OCI-LY7 (cell line): Measurements from ENCODE around the gene SERPINE1. TPM values are rescaled to one million over a fixed set of nuclear protein-coding genes. Genes with fewer than 3 reads are reported as not detected.
"Not testable (repeated sequence)": the region's sequence is repeated elsewhere in the genome, so short reads cannot be mapped to it uniquely, and the experiment has no call there.

Source experiments
- BruUV-seq: library from RNA; stranded (reverse); fragments of 400-500 nt; replicated peaks from 2 replicates; lab custom pipeline; 2021; lab: Mats Ljungman, UMichigan
- CTCF ChIA-PET: fragments of 300-600 bp; sonication (Branson Sonifier 250); formaldehyde crosslinking; loops from one replicate; lab custom pipeline; 2022; ENCODE audit warnings: antibody characterized with exemption; ENCODE audit not compliant: unreplicated experiment; lab: Charles Lee
- POLR2A ChIA-PET: fragments of 300-600 bp; sonication (Branson Sonifier 250); formaldehyde crosslinking; loops from one replicate; lab custom pipeline; 2022; ENCODE audit warnings: antibody characterized with exemption; lab: Charles Lee
- DNase-seq: peaks from one replicate; pipeline ENCODE4 v3.0.0-alpha.2; 2015; ENCODE audit warnings: low spot score
- H2AFZ ChIP-seq: fragments of 200-600 bp; sonication (generic), shearing (Covaris generic); 2 replicates; pipeline ENCODE4 v1.6.1; 2014; ENCODE audit warnings: mild to moderate bottlenecking, antibody characterized with exemption, low read length, moderate library complexity
- H3K27ac ChIP-seq: fragments of 200-600 bp; sonication (generic); 2 replicates; pipeline ENCODE4 v1.5.1; 2014; ENCODE audit warnings: mixed run types, low read depth, mild to moderate bottlenecking, moderate library complexity, low read length, inconsistent platforms; ENCODE audit not compliant: poor library complexity, severe bottlenecking
- H3K36me3 ChIP-seq: fragments of 200-600 bp; sonication (generic); 2 replicates; pipeline ENCODE4 v1.6.1; 2014; ENCODE audit warnings: mild to moderate bottlenecking, antibody characterized with exemption, low read length, moderate library complexity, mixed read lengths; ENCODE audit not compliant: insufficient read depth
- H3K4me1 ChIP-seq: fragments of 200-600 bp; sonication (generic); 2 replicates; pipeline ENCODE4 v1.5.1; 2014; ENCODE audit warnings: mild to moderate bottlenecking, low read length; ENCODE audit not compliant: insufficient read depth, poor library complexity, severe bottlenecking
- H3K4me2 ChIP-seq: fragments of 200-600 bp; sonication (generic); 2 replicates; pipeline ENCODE4 v1.6.1; 2014; ENCODE audit warnings: mild to moderate bottlenecking, low read length
- H3K4me3 ChIP-seq: fragments of 200-600 bp; sonication (generic); 2 replicates; pipeline ENCODE4 v1.5.1; 2014; ENCODE audit warnings: mild to moderate bottlenecking, low read depth, low read length; ENCODE audit not compliant: poor library complexity, severe bottlenecking
- H3K79me2 ChIP-seq: fragments of 200-600 bp; sonication (generic); 2 replicates; pipeline ENCODE4 v1.6.1; 2016; ENCODE audit warnings: low read depth, mild to moderate bottlenecking, low read length, moderate library complexity, mixed read lengths; ENCODE audit not compliant: insufficient read depth
- H3K9me2 ChIP-seq: fragments of 200-600 bp; sonication (generic); 2 replicates; pipeline ENCODE4 v1.6.1; 2016; ENCODE audit warnings: mild to moderate bottlenecking, low read length, mixed read lengths; ENCODE audit not compliant: insufficient read depth
- H3K9me3 ChIP-seq: fragments of 200-600 bp; sonication (generic); 2 replicates; pipeline ENCODE4 v1.6.1; 2014; ENCODE audit warnings: mild to moderate bottlenecking, mixed run types, low read length, mixed read lengths
- H4K20me1 ChIP-seq: fragments of 200-600 bp; sonication (generic); 2 replicates; pipeline ENCODE4 v1.6.1; 2014; ENCODE audit warnings: mild to moderate bottlenecking, antibody characterized with exemption, low read length, moderate library complexity, mixed read lengths; ENCODE audit not compliant: insufficient read depth
- EZH2phosphoT487 ChIP-seq: fragments of 200-600 bp; sonication (generic); IDR thresholded peaks from 2 replicates; pipeline ENCODE4 v1.6.1; 2018; ENCODE audit warnings: low read depth, borderline replicate concordance, mild to moderate bottlenecking, mixed run types, antibody characterized with exemption, low read length, moderate library complexity, mixed read lengths
- intact Hi-C: fragments of 100-400 bp; cut with micrococcal nuclease; formaldehyde crosslinking; loops from one replicate; pipeline ENCODE4 v1.10.0; 2022; ENCODE audit not compliant: unreplicated experiment
- total RNA-seq, 2 experiments: library from RNA; depleted of rRNA in 1 of 2; stranded (reverse); fragments of >200 nt in 1 of 2; shearing (Covaris generic) in 1 of 2; gene quantifications; 2 replicates each; pipeline ENCODE4 v1.2.3, GENCODE V29; 2014 to 2022
- TF ChIP-seq, protein P1 (sequence below): fragments of 200-600 bp; sonication (generic); conservative IDR thresholded peaks from 2 replicates; pipeline ENCODE4 v1.5.1; 2014; ENCODE audit warnings: mild to moderate bottlenecking, antibody characterized with exemption, low read length, moderate library complexity, mixed read lengths

SERPINE1 gene
- total RNA-seq, 2 experiments from 2014 or later, result 0.42 TPM; not detected in 1

DNA sequence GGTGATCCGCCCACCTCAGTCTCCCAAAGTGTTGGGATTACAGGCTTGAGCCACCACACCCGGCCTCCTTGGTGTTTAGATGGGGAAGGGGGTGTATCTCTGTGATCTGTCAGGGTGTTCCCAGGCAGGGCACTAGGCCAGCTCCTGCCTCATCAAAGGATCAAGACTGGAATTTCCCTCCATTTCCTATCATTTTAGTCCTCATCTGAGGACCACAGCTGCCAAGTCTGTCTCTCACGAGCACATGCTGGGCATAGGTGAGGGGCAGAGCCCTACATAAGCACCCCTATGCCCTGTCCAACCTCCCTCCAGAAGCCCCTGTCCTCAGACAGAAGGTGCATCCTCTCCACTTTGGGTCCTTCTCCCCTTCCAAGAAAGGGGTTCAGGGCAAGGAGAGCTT, 22.1 kb upstream of the SERPINE1 start:
- no peak overlapping the region for H3K4me2 ChIP-seq
- ChIA-PET POLR2A (no interaction called here), CTCF (no interaction called here)
- no peak overlapping the region for H2AFZ ChIP-seq
- H3K9me3 ChIP-seq, result no peaks in the 10 kb centered on the region
- no peaks in the 10 kb centered on the region for H3K9me2 ChIP-seq
- no peaks in the 10 kb centered on the region for H4K20me1 ChIP-seq
- no peaks in the 10 kb centered on the region for H3K79me2 ChIP-seq
- TF ChIP-seq, protein P1, sequence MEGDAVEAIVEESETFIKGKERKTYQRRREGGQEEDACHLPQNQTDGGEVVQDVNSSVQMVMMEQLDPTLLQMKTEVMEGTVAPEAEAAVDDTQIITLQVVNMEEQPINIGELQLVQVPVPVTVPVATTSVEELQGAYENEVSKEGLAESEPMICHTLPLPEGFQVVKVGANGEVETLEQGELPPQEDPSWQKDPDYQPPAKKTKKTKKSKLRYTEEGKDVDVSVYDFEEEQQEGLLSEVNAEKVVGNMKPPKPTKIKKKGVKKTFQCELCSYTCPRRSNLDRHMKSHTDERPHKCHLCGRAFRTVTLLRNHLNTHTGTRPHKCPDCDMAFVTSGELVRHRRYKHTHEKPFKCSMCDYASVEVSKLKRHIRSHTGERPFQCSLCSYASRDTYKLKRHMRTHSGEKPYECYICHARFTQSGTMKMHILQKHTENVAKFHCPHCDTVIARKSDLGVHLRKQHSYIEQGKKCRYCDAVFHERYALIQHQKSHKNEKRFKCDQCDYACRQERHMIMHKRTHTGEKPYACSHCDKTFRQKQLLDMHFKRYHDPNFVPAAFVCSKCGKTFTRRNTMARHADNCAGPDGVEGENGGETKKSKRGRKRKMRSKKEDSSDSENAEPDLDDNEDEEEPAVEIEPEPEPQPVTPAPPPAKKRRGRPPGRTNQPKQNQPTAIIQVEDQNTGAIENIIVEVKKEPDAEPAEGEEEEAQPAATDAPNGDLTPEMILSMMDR, result no peak
- TF ChIP-seq EZH2phosphoT487, result no peak
- no peaks in the 10 kb centered on the region for H3K36me3 ChIP-seq
- BruUV-seq, result no TSS peak
- no peak overlapping the region for H3K4me3 ChIP-seq
- no peaks in the 10 kb centered on the region for H3K4me1 ChIP-seq
- no peak overlapping the region for H3K27ac ChIP-seq
- no peak for DNase-seq
- intact Hi-C loops, result no loop called here

DNA sequence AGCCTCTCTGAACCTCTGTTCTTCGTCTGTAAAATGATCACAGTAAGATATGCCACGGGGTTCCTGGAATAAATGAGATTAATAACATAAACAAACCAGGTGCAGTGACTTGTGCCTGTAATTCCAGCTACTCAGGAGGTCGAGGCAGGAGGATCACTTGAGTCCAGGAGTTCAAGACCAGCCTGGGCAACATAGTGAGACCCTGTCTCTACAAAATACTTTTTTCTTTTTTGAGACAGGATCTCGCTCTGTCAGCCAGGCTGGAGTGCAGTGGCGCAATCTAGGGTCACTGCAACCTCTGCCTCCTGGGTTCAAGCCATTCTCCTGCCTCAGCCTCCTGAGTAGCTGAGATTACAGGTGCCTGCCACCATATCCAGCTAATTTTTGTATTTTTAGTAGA, 21.7 kb upstream of the SERPINE1 start:
- H3K9me3 ChIP-seq, H4K20me1 ChIP-seq, H3K79me2 ChIP-seq, H3K27ac ChIP-seq, H3K36me3 ChIP-seq, H3K4me3 ChIP-seq, H3K9me2 ChIP-seq, H3K4me1 ChIP-seq, DNase-seq, CTCF ChIA-PET, H3K4me2 ChIP-seq, H2AFZ ChIP-seq, POLR2A ChIA-PET, intact Hi-C loops, BruUV-seq: not testable (repeated sequence)

DNA sequence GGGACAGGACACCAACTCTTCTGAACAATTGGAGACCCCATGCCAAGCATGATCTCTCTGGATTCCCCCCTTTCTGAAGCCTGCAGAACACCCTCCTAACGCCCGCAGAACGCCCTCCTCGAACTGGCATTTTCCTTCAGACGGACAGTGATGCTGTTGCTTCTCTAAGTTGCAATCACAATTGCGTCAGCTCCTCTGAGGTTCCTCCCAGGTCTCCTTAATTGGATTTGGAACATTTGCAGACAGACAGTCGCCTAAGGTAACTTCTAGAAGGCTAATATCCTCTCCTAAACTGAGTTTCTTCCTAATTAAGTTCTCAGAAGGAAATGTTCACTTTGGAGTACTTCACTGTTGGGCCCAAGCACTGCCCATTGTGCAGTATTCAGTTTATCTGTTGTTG, 20.5 kb upstream of the SERPINE1 start:
- intact Hi-C loops, result no loop called here
- POLR2A ChIA-PET, result interaction anchor here (0.5 kb wide), 1 partner anchor 1283 kb away, joined by 3 read pairs; no protein-coding TSS in a partner anchor
- Histone ChIP-seq H3K36me3 (no peaks in the 10 kb centered on the region), H3K9me3 (no peaks in the 10 kb centered on the region), H3K4me3 (no peak overlapping the region), H3K4me2 (no peak overlapping the region), H2AFZ (no peak overlapping the region), H3K9me2 (no peaks in the 10 kb centered on the region), H3K79me2 (no peaks in the 10 kb centered on the region), H4K20me1 (no peaks in the 10 kb centered on the region), H3K27ac (no peak overlapping the region), H3K4me1 (no peaks in the 10 kb centered on the region)
- TF ChIP-seq, protein P1, result no peak
- TF ChIP-seq EZH2phosphoT487, result no peak
- BruUV-seq, result no TSS peak
- no peak for DNase-seq
- CTCF ChIA-PET, result no interaction called here
